Spleen (tissue), 7 donors: ENCODE results near the gene RBMS3.

Experiments
- CTCF ChIP-seq, 11 experiments: fragments of 200-600 bp in 7 of 11; fragments of 450-650 bp in 4 of 11; sonication (generic) in 4 of 11; IDR thresholded peaks in 8 of 11; conservative IDR thresholded peaks in 3 of 11; 1 replicate in 7 of 11; 2 replicates in 4 of 11; pipeline versions ENCODE4 v1.4.0 to v1.8.0; 2016 to 2021; ENCODE audit warnings: antibody characterized with exemption in 11 of 11, inconsistent platforms in 4 of 11, mild to moderate bottlenecking in 1 of 11
- POLR2AphosphoS5 ChIP-seq, 3 donors: sonication (generic); formaldehyde crosslinking; IDR thresholded peaks; one replicate each; pipeline ENCODE4 v1.5.1; 2017; ENCODE audit warnings: antibody characterized with exemption in 3 of 3
- donor health status: DM: no; HTN: no; CAD: no; lungs with moderate emphysema.
- donor health status: DM: no; HTN: no; CAD: no.
- donor health status: DM: no; HTN: no; CAD: no.

GRCh38 chr3:29313981-29314726 lies 33.3 kb downstream of the RBMS3 start:
- no peak for TF ChIP-seq CTCF (IDR thresholded peaks at IDR 0.05 in 8 of 11, conservative IDR thresholded peaks at IDR 0.05 in 3 of 11)
- TF ChIP-seq POLR2AphosphoS5 (IDR thresholded peaks at IDR 0.05), result no peak
